ENCODE measurements around the gene ZMIZ2.

- TF ChIP-seq TAF1 (IDR thresholded peaks at IDR 0.05; ENCODE audit: low read depth) (no peak), CREB1 (IDR thresholded peaks at IDR 0.05; ENCODE audit: low read depth) (no peak)
- TF ChIP-seq, protein P1, sequence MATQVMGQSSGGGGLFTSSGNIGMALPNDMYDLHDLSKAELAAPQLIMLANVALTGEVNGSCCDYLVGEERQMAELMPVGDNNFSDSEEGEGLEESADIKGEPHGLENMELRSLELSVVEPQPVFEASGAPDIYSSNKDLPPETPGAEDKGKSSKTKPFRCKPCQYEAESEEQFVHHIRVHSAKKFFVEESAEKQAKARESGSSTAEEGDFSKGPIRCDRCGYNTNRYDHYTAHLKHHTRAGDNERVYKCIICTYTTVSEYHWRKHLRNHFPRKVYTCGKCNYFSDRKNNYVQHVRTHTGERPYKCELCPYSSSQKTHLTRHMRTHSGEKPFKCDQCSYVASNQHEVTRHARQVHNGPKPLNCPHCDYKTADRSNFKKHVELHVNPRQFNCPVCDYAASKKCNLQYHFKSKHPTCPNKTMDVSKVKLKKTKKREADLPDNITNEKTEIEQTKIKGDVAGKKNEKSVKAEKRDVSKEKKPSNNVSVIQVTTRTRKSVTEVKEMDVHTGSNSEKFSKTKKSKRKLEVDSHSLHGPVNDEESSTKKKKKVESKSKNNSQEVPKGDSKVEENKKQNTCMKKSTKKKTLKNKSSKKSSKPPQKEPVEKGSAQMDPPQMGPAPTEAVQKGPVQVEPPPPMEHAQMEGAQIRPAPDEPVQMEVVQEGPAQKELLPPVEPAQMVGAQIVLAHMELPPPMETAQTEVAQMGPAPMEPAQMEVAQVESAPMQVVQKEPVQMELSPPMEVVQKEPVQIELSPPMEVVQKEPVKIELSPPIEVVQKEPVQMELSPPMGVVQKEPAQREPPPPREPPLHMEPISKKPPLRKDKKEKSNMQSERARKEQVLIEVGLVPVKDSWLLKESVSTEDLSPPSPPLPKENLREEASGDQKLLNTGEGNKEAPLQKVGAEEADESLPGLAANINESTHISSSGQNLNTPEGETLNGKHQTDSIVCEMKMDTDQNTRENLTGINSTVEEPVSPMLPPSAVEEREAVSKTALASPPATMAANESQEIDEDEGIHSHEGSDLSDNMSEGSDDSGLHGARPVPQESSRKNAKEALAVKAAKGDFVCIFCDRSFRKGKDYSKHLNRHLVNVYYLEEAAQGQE (IDR thresholded peaks at IDR 0.05; ENCODE audit: low read depth), result no peak
Observed at GRCh38 chr7:44819292-44819691, 70.6 kb downstream of the ZMIZ2 start.
